ENCODE results near the gene SWSAP1. TPM values are rescaled to one million over a fixed set of nuclear protein-coding genes. Genes with fewer than 3 reads are reported as not detected.
"Not testable (repeated sequence)": the region's sequence is repeated elsewhere in the genome, so short reads cannot be mapped to it uniquely, and the experiment has no call there.

The SWSAP1 gene
- total RNA-seq, 1 donor, result 0.72 TPM

DNA sequence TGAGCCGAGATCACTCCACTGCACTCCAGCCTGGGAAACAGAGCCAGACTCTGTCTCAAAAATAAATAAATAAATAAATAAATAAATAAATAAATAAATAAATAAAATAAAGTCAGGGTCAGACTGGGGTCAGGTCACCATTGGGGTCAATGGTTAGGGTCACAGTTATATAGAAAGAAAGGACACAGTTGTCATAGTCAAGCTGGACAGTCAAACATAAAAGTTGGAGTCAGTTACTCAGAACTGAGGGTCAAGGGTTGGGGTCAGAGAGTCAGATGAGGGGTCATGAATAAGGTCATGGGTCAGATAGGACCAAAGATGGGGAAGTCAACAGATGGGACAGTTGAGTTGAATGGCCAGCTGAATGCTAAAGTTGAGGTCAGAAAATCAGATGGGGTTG is 26.3 kb downstream of the SWSAP1 start:
- Histone ChIP-seq H2AFZ (ENCODE audit: low read length) (no peak overlapping the region), H3K4me2 (ENCODE audit: insufficient read depth, low read length) (no peak overlapping the region), H3K27me3 (ENCODE audit: insufficient read depth, low read length) (no peaks in the 10 kb centered on the region), H3K4me3 (ENCODE audit: insufficient read depth, low read length) (no peak overlapping the region), H4K20me1 (ENCODE audit: insufficient read depth, low read length) (no peaks in the 10 kb centered on the region), H3K27ac (ENCODE audit: low read depth, low read length) (no peak overlapping the region), H3K4me1 (ENCODE audit: insufficient read depth, low read length) (no peaks in the 10 kb centered on the region), H3K79me2 (ENCODE audit: insufficient read depth, low read length) (no peaks in the 10 kb centered on the region), H3K9me3 (ENCODE audit: low read depth, low read length) (no peaks in the 10 kb centered on the region), H3K36me3 (ENCODE audit: insufficient read depth, low read length) (no peaks in the 10 kb centered on the region)
- DNase-seq (ENCODE audit: insufficient read length, low spot score, missing footprints), result peak; percentile 81
- TF ChIP-seq, protein P1, sequence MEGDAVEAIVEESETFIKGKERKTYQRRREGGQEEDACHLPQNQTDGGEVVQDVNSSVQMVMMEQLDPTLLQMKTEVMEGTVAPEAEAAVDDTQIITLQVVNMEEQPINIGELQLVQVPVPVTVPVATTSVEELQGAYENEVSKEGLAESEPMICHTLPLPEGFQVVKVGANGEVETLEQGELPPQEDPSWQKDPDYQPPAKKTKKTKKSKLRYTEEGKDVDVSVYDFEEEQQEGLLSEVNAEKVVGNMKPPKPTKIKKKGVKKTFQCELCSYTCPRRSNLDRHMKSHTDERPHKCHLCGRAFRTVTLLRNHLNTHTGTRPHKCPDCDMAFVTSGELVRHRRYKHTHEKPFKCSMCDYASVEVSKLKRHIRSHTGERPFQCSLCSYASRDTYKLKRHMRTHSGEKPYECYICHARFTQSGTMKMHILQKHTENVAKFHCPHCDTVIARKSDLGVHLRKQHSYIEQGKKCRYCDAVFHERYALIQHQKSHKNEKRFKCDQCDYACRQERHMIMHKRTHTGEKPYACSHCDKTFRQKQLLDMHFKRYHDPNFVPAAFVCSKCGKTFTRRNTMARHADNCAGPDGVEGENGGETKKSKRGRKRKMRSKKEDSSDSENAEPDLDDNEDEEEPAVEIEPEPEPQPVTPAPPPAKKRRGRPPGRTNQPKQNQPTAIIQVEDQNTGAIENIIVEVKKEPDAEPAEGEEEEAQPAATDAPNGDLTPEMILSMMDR (IDR thresholded peaks at IDR 0.05; ENCODE audit: extremely low read depth, low read depth, low read length), result no peak

DNA sequence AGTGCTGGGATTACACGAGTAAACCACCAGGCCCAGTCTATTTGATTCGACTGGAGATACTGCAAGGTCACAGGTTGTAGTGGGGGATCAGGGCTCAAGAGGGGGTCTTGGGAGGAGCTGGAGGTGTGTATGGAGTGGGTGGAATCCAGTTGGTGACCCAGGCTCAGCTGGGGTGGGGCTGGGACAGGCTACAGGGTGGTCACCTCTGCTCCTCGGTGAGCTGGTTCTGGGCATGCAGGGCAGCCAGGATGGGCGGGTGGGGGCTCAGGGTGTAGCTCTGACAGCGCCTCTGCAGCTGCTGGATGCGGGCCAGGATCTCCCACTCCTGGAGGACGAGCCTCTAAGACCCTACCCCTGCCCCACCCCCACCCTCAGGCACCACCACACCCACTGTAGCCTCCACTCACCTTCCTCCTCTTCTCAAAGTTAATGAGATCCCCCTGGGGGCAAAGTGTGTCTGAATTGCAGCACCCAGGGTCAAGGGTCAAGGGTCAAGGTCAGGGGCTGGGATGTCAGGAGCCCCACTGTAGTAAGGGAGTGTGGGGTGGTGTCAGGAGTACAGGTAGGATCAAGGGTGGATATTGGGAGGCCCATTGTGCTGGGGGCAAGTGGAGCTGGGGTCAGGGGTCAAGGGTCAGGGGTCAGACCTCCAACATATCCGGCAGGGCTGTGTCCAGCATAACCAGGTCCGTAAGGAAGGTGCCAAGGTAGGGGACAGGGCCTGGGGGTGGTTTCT is 27.5 kb downstream of the SWSAP1 start:
- Histone ChIP-seq H3K36me3 (ENCODE audit: insufficient read depth, low read length) (no peaks in the 10 kb centered on the region), H3K9me3 (ENCODE audit: low read depth, low read length) (no peaks in the 10 kb centered on the region), H2AFZ (ENCODE audit: low read length) (no peak overlapping the region), H3K27ac (ENCODE audit: low read depth, low read length) (no peak overlapping the region), H3K4me2 (ENCODE audit: insufficient read depth, low read length) (no peak overlapping the region), H3K4me1 (ENCODE audit: insufficient read depth, low read length) (no peaks in the 10 kb centered on the region), H4K20me1 (ENCODE audit: insufficient read depth, low read length) (no peaks in the 10 kb centered on the region), H3K79me2 (ENCODE audit: insufficient read depth, low read length) (no peaks in the 10 kb centered on the region), H3K4me3 (ENCODE audit: insufficient read depth, low read length) (no peak overlapping the region), H3K27me3 (ENCODE audit: insufficient read depth, low read length) (no peaks in the 10 kb centered on the region)
- DNase-seq (ENCODE audit: insufficient read length, low spot score, missing footprints), result peak; percentile 68
- TF ChIP-seq, protein P1 (IDR thresholded peaks at IDR 0.05; ENCODE audit: extremely low read depth, low read depth, low read length), result no peak

DNA sequence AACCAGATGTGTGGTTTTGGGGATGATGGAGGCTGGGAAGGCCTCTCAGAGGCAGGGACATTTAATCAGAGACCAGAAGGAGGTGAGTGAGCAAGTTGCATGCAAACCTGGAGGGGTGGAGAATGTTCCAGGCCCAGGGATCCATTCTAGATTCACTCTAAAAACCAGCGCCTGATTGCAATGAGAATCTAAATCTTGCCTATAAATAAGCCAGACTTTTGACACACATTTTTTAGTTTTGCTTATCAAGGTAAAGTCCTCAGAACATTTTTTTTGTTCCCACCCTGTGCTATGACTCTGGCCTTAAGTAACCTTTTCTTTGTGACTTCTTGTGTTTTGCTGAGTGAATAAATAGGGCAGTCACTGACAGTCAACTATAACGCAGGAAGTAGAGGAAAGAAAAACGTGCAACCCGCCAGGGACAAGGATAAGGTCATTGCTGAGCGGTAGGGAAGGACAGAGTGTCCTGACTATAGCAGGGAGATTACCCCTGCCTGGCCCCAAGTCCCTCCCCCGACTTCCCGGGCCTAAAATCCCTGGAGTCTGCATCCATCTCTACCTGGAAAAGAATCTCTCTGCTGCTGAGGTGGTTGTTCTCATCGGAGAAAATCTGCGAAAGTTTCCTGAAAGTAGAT is 30.2 kb downstream of the SWSAP1 start:
- H3K36me3 ChIP-seq (ENCODE audit: insufficient read depth, low read length), result no peaks in the 10 kb centered on the region
- no peaks in the 10 kb centered on the region for H3K9me3 ChIP-seq (ENCODE audit: low read depth, low read length)
- TF ChIP-seq, protein P1 (IDR thresholded peaks at IDR 0.05; ENCODE audit: extremely low read depth, low read depth, low read length), result no peak
- H3K4me2 ChIP-seq (ENCODE audit: insufficient read depth, low read length), result no peak overlapping the region
- H2AFZ ChIP-seq (ENCODE audit: low read length), result no peak overlapping the region
- H3K27ac ChIP-seq (ENCODE audit: low read depth, low read length), result no peak overlapping the region
- no peaks in the 10 kb centered on the region for H4K20me1 ChIP-seq (ENCODE audit: insufficient read depth, low read length)
- no peaks in the 10 kb centered on the region for H3K4me1 ChIP-seq (ENCODE audit: insufficient read depth, low read length)
- DNase-seq (ENCODE audit: insufficient read length, low spot score, missing footprints), result peak; percentile 68
- H3K27me3 ChIP-seq (ENCODE audit: insufficient read depth, low read length), result no peaks in the 10 kb centered on the region
- no peak overlapping the region for H3K4me3 ChIP-seq (ENCODE audit: insufficient read depth, low read length)
- H3K79me2 ChIP-seq (ENCODE audit: insufficient read depth, low read length), result no peaks in the 10 kb centered on the region

DNA sequence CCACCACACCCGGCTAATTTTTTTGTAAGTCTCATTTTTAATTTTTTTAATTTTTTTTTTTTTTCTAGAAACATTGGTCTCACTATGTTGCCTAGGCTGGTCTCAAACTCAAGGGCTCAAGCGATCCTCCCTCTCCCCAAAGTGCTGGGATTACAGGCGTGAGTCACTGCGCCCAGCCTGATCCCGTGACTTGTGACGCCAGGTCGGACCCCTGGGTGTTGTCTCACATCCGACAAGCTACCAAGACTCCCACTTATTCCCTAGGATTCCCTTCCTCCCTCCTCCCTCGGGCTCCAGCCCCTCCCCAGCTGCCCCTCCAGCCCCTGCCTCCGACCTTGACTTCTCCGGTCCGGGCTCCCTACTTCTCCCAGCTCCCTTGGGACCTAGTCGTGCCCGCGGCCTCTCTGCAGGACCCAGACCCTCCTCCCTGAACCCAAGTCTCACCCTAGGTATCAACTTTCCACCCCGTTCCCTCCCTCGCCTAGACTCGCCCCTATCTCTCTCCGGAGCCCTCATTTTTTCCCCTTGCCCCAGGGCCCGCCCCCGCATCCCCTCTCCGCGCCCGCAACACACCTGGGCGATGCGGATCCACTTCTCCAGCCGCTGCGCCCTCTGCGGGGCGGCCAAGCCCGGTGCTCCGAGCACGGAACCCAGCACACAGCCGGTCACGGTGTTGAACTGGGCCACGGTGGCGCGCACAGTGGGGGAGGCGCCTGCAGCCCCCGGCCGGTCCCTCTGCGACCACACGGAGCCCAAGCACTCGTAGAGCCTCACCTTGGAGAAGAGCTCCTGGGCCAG is 31.6 kb downstream of the SWSAP1 start:
- DNase-seq (ENCODE audit: insufficient read length, low spot score, missing footprints), result peak; percentile 44
- Histone ChIP-seq H3K4me3 (ENCODE audit: insufficient read depth, low read length) (no peak overlapping the region), H3K36me3 (ENCODE audit: insufficient read depth, low read length) (no peaks in the 10 kb centered on the region), H3K4me1 (ENCODE audit: insufficient read depth, low read length) (no peaks in the 10 kb centered on the region), H3K27ac (ENCODE audit: low read depth, low read length) (no peak overlapping the region), H3K79me2 (ENCODE audit: insufficient read depth, low read length) (no peaks in the 10 kb centered on the region), H3K9me3 (ENCODE audit: low read depth, low read length) (no peaks in the 10 kb centered on the region), H3K4me2 (ENCODE audit: insufficient read depth, low read length) (no peak overlapping the region), H4K20me1 (ENCODE audit: insufficient read depth, low read length) (no peaks in the 10 kb centered on the region), H2AFZ (ENCODE audit: low read length) (no peak overlapping the region), H3K27me3 (ENCODE audit: insufficient read depth, low read length) (no peaks in the 10 kb centered on the region)
- TF ChIP-seq, protein P1 (IDR thresholded peaks at IDR 0.05; ENCODE audit: extremely low read depth, low read depth, low read length), result no peak

DNA sequence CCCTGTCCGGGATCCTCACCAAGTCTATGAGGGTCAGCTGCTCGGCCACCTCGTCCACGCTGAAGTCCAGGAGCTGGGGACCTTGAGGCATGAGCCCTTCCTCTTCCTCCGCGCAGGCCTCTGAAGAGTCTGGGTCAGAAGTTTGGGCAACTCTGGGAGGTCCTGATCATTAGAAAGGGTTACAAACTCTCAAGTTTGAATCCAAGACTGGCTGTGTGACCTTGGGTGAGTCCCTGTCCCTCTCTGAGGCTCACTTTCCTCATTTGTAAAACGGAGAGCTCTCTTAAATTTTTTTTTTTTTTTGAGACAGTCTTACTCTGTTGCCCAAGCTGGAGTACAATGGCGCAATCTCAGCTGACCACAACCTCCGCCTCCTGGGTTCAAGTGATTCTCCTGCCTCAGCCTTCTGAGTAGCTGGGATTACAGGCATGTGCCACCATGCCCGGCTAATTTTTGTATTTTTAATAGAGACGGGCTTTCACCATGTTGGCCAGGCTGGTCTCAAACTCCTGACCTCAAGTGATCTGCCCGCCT is 32.3 kb downstream of the SWSAP1 start:
- DNase-seq (ENCODE audit: insufficient read length, low spot score, missing footprints), result peak; percentile 30
- not testable (repeated sequence) for H3K79me2 ChIP-seq (ENCODE audit: insufficient read depth, low read length); H3K4me1 ChIP-seq (ENCODE audit: insufficient read depth, low read length); H3K4me2 ChIP-seq (ENCODE audit: insufficient read depth, low read length); H3K27ac ChIP-seq (ENCODE audit: low read depth, low read length); H3K9me3 ChIP-seq (ENCODE audit: low read depth, low read length); H3K27me3 ChIP-seq (ENCODE audit: insufficient read depth, low read length); H3K4me3 ChIP-seq (ENCODE audit: insufficient read depth, low read length); H4K20me1 ChIP-seq (ENCODE audit: insufficient read depth, low read length); H2AFZ ChIP-seq (ENCODE audit: low read length); H3K36me3 ChIP-seq (ENCODE audit: insufficient read depth, low read length)

Measured in osteoblast (primary cell).